Measurements from ENCODE around the gene TCF3.

Gene TCF3

GRCh38 chr19:1560286-1560882, 92.0 kb downstream of the TCF3 start:
- DNase-seq (ENCODE audit: low spot score), result no peak

Data from cerebellar cortex (tissue), 1 donor.